Left kidney (tissue), 2 donors: ENCODE measurements around the gene ABHD17A. TPM values are rescaled to one million over a fixed set of nuclear protein-coding genes. Genes with fewer than 3 reads are reported as not detected.
A peak's percentile ranks its signal among the peaks of the same experiment; 100 is the strongest.

Experiments used
- DNase-seq: peaks from one replicate; pipeline ENCODE4 v3.0.0-alpha.2; 2013
- polyA plus RNA-seq: library from polyadenylated mRNA; unstranded; fragments of 120-200 nt; gene quantifications from one replicate; pipeline ENCODE4 v1.2.1, GENCODE V29; 2013; ENCODE audit not compliant: insufficient read length

The ABHD17A gene
- polyA plus RNA-seq, 1 donor = 29.3 TPM

DNA sequence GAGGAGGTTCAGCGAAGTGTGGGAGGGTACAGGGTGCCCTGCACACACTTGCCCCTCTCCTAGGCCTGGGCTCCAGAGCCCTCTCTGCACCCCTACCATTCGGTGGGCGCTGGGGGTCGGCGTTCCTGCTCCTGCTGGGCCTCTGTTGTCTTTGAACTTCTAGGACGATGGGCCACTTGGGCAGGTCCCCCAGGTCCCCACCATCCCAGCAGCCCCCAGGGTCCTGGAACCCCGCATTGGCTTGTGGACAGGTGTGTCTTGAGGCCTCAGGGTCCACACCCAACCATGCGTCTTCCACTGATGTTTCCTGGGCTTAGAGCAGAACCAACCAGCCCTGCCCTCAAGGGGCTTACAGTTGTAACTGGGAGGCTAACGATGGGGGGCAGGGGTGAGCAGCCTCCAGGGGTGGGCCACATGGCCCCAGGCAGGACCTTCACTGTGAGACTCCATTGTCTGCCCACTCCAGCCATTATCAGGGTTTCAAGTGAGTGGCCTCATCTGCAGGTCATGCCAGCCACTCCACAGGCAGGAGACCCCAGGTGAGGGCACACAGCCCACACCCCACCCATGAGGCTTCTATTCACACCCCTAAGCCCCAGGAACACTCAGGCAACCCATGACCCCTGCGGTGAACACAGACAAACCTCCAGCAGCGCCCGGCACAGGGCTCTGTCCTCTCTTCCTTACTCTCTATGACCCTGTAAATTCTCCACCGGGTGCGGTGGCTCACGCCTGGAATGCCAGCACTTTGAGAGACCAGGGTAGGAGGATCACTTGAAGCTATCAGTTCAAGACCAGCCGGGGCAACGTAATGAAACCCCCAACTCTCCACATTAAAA, 19.9 kb downstream of the ABHD17A start:
- DNase-seq = no peak

DNA sequence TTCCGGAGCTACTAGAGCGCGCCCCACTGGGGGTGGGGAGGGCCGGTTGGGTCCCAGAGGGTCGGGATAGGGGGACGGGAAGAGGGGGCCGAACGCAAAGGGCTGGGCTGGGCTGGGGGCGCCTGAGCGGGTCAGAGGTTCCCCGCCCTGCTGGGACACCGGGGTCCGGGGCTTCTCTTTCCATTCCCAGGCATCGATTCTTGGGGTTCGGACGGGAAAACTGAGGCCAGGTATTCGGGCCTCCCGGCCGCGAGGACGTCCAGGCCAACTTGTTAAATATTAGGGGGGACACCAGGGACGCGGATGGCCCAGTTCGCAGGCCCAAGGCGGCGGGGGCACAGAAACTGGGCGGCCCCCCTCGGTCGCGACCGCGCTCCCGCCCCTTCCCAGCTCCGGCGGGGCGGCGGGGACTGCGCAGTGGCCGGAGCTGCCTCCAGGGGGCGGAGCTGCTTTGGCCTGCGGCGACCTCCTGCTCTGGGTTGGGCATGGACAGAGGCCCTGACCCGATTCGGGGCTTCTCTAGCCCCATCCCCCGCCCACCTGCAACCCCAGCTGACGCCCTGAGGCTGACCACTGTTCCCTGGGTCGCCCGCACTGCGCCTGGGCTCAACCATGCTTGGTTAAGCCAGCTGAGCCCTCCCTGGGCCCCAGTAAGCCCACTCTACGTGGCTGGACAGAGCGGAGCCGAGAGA, 20.7 kb downstream of the ABHD17A start:
- DNase-seq = no peak

DNA sequence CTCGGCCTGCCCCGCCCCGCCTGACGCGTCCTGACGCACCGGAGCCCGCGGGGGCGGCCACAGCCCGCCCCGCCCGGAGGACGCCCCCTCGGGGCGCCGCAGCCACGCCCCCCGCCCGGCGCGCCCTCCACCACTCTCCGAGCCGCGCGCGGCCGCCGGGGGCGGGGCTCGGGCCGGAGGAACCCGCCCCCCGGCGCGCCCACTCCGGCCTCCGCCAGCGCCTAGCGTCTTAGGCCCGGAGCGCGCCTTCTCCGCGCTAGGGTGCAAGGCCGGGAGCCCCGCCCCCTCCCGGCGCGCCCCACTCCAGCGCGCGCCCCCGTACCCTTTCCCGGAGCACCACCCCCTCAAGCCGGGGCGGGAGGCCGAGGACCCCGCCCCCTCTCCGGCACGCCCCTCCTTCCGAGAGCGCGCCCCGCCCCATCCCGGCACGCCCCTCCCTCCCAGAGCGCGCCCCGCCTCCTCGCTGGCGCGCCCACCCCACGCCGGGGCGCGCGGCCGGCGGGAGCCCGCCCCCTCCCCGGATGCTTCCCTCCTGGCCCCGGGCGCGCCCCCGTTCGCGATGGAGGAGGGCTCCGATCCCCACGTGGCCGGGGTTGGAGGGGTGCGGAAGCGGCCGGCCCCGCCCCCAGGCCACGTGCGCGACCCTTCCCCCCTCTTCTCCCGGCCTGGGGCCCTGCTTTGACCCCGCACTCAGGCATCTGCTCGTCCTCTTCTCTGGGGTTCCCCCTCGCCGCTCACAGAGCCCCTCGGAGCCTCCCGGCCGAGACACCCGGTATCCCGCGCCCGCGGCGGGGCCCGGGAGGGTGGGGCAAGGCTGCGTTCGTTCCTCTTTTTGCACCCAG, 21.4 kb downstream of the ABHD17A start:
- peak; percentile 90 for DNase-seq

DNA sequence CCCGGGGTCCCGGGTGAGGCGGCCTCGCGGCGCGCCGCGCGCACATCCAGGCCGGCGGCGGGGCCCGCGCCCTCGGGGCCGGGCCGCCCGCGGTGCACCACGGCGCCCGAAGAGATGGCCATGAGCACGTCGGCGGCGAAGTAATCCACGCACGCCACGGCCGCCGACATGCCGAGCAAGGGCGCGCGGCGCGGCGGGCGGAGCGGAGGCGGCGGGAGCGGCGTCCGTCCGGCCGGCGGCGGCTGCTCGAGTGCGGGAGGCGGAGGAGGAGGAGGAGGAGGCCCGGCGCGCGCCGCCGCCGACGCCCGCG, 22.0 kb downstream of the ABHD17A start, which contains the start of gene KLF16:
Gene KLF16, minus strand, starts transcription at position 252 of the 310 bp plus-strand sequence. Its CDS starts 82 bp downstream, at position 170.
- DNase-seq = no peak

DNA sequence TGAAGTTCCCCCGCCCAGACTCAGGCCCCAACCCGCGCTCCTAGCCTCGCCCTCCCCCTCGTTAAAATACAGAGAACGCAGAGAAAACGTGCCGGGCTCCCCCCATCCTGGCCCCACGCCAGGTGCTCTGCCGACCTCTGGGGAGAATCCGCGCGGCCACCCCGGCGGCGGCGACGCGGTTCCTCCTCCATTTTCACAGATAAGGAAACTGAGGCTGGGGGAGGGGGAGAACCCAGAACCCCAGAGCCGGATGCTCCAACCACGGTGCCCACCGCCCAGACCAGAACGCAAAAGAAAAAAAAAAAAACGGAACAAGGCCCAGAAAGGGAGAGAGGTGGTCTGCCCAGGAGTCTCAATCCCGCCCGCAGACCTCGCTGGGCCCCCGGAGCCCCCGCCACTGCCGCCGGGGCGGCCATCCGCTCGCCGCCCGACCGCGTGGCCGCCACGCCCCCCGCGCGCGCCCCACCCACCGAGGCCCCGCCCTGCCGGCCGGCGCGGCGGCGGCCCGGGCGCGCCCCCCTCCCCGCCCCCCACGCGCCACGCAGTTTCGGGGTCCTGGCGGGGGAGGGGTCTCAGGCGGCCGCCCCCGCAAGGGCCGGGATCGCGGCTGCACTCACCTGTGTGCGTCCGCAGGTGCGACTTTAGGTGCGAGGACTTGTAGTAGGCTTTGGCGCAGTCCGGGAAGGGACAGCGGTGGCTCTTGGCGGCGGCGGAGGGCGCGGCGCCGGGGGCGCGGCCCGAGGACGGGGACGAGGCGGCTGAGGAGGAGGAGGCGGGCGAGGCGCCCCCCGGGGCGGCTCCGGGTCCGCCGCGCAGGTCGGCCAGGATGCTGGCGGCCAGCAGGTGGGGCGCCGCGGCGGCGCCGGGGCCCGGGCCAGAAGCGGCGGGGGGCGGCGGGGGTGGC, 22.6 kb downstream of the ABHD17A start:
- no peak for DNase-seq

DNA sequence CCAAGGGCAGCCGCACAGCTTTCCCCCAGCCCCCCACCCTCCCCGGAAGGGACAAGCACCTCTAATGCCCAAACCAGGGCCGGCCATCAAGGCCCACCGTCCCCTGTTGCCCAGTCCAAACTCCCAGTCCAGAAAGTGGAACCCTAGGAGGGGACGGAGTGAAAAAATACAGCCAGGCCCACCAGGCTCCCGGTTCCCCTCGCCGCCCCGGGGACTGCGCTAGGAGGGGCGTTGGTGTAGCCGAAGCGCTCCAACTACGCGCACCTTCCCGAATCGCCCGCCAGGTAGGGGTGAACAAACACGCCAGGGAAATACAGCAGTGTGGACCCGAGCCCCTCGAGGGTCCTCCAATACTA, 23.2 kb downstream of the ABHD17A start:
- DNase-seq = no peak

DNA sequence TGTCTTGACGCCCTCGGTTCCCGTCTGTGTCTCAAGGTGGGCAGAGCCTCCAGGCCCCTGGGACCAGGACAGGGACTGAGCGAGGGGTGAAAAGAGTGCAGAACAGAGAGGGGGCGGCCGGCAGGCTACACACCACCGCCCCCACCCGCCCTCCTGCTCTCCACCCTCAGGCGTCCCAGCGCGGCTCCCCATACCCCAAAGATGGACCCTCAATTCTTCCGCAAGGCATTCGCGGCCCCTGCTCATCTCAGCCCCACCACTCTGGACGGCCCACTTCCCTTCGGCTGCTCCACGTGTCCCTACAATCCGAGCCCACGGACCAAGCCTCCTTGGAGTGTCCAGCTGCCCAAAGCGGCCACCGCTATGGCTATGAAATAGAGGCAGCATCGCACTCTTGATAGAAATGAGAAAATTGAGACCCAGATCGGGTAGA, 23.7 kb downstream of the ABHD17A start:
- DNase-seq = no peak

DNA sequence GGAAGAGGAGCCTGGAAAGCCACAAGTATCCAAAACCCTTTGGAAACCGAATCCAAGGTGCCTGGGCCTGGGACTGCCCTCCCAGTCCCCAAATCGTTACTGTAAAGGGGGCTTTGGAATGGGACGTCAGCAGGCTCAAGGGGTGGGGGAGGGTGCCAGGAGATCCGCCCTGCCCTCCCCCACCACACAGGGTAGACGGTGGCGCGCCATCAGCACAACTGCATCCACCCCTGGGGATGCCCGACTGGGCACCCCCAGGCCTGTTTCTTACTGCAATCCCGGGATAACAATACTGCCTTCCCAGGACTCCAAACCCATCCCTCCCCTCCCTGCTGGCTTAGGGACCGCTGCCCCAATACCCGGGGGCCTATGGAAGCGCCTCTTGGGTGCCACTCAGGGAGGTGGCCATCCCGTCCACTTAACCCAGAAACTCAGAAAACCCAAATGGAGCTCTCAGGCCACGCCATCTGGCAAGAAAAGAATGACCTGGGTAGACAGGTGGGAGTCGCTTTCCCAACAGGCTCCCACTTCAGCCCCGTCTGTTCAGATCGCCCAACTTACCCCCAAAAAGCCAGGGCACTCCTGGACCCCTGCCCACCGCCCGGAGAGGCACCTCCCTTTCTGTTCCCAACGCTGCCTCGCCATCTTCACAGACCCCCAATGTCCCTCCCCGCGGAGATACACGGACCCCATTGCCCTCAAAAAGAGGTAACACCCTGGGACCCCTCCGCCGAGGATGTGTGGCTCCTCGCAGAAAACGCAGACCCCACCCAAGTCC, 24.3 kb downstream of the ABHD17A start:
- no peak for DNase-seq

DNA sequence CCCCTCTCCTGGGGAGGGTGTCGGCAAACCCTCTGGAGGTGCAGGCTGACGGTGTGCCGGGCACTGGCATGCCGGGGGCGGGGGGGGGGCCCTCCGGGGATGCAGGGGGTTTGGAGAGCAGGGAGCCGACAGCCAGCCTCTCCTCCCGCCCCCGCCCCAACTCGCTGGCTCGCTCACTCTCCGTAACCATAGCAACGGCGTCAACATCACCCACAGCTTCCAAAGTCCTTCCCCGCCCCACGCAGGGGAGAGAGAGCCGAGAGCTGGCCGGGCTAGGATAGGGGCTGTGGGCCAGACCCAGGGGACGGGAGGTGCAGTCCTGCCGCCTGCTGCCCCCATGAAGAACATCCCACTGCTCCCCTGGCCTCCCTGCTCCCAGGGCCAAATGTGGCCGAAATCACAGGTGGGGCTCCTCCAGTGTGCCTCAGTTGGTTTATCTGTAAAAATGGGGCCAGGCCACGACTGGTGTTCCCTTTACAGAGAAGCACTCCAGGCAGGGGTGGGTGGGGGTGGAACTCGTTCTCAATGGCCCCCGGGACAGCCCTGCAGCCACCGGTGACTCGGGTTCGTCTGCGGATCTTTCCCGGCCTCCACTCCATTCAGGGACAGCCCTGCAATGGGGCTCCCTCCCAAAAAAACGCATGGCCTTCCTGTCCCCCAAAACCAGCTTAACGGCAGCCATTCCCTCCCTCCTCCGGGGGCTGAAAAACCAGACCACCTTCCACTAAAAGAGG, 25.1 kb downstream of the ABHD17A start:
- DNase-seq = peak; percentile 83

DNA sequence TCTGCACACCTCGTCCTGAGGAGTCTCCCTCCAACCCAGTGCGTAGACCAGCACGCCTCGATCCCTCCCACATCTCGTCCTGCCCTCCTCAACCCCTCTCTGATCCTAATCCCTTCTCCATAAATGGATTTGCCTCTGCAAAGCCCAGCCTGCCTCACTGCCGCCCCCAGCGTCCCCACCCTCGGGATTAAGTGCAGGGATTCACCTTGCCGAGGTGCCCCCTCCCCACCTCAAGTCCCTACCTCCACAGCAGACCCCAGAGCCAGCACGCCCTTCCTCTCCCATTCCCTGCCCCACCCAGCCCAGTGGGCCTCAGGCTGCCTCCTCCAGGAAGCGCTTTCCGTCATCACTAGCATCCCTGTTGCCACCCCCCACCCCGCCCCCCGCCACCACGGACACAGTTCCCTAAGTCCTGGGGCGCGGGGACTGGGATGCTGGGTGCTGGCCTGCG, 25.9 kb downstream of the ABHD17A start:
- no peak for DNase-seq

DNA sequence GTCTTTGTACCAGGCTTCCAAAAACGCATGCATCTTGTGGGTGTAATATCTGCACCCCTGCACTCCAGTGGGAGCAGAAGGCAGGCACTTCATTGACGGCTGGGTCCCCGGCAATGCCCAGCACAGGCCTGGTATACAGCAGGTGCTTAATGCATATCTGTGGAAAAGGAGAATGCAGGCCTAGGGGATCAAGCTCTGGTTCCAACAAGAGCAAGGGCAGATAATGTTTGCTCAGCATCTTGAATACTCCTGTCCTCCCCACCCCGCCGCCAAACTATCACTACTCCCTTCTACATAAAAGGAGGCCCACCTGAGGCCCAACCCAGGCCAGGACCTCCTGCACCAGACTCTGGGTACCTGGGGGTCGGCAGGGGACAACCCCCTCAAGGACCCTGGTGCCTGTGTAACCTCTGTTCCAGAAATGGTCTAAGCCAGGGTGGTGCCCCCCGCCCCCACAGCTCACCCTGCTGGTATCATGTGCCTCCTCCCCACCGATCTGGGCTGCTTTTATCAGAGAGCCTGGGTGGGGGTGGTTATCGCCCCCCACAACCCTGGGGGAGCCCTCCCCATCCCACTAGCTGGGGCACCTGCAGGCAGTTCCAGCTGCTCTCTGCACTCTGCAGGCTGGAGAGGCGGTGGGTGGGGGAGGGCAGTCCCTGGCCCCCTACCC, 26.7 kb downstream of the ABHD17A start:
- DNase-seq = no peak

DNA sequence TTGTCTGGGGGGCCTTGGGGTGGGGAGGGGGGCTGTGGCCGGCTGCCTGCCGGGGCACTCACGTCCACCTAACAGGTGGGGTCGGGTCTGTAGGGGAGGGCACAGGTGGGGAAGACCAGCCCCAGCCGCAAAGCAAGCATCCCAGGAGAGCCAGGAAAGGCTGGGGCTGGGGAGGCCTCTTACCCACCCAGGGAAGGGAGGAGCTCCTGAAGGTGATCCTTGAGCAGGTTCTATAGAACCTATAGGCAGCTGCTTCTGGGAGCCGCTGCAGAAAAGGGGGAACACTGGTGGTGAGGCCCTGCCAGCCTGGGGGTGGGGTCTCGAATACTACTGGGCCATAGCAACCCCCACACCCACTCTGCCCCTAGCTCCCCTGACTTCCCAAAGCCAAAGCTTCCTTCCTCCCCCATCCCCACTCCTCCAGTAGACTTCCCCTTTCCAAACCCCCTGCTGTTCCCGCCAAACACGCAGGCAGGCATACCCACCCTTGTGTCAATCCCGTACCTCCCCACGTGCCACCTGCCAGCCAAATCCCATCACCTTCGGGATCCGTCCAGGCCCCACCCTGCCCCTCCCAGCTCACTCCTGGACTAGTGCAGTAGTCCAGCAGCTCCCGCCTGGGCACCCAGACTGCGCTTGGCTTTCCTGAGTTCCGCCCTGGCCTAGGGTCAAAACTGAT, 27.5 kb downstream of the ABHD17A start:
- DNase-seq = no peak

DNA sequence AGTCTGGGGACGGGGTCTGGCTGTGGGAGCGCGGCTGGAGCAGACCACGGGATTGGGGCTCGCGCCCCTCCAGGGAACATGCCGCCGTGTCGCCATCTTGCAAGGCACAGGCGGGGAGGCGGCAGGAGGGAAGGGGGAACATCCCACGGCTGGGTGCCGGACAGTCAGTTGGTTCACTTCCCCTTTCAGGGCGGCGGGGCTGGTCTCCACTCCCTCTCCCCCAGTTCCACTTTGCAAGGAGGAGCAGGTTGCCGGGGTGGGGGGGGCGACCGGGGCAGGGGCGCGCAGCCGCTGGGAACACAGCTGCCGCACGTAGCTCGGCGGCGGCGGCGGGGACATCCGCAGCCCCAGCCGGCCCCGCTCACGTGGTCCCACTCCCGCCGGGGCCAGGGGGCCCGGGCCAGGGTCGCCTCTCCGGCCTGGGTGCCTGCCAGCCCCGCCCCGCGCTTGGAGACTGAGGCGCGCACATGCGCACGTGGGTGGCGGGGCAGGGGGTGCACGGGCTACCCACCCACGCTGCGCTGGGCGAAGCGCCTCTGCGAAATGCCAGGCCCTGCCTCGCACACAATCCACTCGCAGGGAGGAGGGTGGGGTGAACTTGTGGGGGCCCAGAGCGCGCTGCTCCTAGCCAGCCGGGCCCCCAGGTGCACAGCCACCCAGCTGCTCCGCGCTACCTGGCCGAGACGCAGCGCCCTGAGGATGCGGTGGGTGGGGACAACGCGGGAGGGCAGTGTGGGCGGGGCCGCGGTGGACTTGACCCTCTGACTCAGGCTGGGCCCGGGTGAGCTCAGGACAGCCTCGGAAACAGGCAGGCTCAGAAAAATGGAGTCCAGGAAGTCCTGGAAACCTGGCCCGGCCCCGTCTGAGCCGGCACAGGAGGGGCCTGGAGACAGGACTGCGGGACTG, 28.3 kb downstream of the ABHD17A start:
- DNase-seq = no peak

DNA sequence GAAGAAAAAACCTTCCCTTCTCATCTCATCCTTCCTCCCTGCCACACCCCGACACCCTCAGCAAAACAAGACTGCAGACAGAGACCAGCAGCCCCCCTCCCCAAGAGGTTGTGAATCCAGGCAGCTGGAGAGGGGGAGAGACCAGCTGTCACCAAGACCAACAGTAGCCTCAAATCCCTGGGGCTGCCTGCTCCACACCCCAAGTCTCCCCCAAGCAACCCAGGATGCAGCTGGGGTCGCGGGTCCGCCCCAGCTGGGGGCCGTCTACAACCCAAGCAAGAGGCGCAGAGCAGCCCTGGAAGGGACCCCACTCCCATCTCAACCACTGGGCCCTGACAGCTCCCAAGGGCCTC, 29.0 kb downstream of the ABHD17A start:
- no peak for DNase-seq

DNA sequence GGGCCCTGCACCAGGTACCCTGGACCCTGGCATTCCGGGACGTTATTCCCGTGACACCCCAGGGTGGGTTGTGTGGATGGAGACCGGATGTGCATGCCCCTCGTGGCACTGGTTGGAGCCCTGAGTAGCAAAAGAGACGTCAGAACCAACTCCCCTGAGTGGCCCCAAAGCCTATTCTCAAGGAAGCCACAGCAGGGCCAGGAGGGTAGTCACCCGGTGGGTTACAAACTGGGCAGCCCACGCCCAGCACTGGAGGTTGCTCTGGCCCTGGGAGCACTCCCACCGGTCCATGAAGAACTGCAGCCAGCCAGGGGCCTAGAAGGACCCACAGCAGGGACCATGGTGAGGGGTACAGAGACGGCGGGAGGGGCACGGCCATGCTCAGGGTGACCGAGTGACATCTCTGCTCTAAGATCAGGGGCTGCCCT, 29.5 kb downstream of the ABHD17A start:
- no peak for DNase-seq

DNA sequence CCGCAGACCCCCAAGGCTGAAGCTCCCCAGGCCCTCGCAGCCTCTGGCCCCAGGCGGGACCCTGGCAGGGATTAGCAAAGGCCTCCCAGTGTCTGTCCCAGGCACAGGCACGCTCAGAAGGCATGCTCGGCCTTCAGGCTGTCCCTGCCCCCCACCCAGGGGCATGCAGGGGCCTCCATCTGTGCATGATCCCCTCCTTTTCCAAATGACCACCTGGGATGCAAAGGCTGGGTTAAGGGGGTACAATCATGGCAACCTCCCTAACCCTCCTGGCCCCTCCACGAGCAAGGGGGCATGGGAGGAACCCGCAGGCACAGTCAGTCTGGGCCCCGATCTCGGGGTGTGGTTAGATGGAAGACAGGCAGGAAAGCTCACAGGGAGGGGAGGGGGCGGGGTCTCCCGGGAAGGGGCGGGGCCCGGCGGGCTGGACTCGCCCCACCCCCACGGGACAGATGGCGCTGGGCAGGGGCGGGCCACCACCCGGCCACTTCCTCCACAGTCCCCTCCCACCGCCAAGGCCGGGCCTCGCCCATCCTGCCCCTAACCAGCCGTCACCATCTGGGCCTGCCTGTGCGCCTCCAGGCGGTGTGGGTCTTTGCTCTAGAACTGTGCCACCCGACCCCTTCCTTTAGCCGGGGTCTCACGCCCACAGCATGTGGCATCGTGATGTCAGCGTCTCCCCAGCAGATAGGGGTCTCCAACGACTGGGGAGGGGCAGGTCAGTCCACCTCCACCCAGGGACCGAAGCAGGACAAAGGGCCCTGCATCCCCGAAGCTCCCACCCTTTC, 30.1 kb downstream of the ABHD17A start:
- DNase-seq = no peak

DNA sequence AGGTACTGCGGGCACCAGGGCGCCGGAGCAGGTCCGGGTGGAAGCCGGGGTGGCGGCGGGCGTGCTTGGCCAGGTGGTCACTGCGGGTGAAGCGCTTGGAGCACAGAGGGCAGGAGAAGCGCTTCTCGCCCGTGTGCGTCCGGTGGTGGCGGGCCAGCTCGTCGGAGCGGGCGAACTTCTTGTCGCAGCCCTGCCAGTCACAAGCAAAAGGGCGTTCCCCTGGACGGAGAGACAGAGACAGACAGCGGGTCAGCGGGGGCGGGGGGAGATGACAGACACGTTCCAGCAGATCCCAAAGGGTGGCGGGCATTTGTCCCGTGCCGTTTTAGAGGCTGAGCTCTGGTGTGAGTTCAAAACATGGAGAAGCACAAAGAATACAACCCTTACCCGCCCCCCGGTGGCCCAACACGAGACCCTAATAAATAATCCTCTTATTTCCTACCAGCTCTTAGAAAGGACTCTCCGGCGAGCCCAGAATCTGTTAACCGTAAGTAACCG, 30.7 kb downstream of the ABHD17A start:
- DNase-seq = no peak
